OCI-LY3 (cell line): ENCODE data around the gene NBEAL2.

ENCODE experiments used
- CTCF ChIP-seq: fragments of 200-600, 300-600 bp; sonication (generic); IDR thresholded peaks from 2 replicates; pipeline ENCODE4 v1.5.1; 2014; ENCODE audit warnings: antibody characterized with exemption, low read length, low read depth
- EZH2phosphoT487 ChIP-seq: fragments of 200-600 bp; shearing (Covaris generic); IDR thresholded peaks from 2 replicates; pipeline ENCODE4 v1.6.1; 2018; ENCODE audit warnings: antibody characterized with exemption, mixed run types, low read depth

GRCh38 chr3:46999516-47000197 lies 20.2 kb downstream of the NBEAL2 start:
- TF ChIP-seq CTCF (no peak), EZH2phosphoT487 (no peak)
